ENCODE data around the gene CCDC60. TPM values are rescaled to one million over a fixed set of nuclear protein-coding genes. Genes with fewer than 3 reads are reported as not detected.

CCDC60 gene
- total RNA-seq, 4 donors from 2014 or later = not detected

Other genes with a start within 250 kb of the CCDC60 start
- gene HSPB8, start 155.8 kb upstream of the CCDC60 start, total RNA-seq = 100 to 1,000 TPM in 2 of 4 donors, 10 to 100 TPM in 2; 85.3 to 139 (median 107) TPM

Data from lower leg skin (tissue), 4 donors.